Measurements from ENCODE around the gene VASH1. TPM values are rescaled to one million over a fixed set of nuclear protein-coding genes. Genes with fewer than 3 reads are reported as not detected.

Gene VASH1
- total and polyA plus RNA-seq, 2 of the 13 experiments (the other 11 are each of a cell fraction or from before 2014, with no cell fraction given): 0.11 to 0.24 TPM

DNA sequence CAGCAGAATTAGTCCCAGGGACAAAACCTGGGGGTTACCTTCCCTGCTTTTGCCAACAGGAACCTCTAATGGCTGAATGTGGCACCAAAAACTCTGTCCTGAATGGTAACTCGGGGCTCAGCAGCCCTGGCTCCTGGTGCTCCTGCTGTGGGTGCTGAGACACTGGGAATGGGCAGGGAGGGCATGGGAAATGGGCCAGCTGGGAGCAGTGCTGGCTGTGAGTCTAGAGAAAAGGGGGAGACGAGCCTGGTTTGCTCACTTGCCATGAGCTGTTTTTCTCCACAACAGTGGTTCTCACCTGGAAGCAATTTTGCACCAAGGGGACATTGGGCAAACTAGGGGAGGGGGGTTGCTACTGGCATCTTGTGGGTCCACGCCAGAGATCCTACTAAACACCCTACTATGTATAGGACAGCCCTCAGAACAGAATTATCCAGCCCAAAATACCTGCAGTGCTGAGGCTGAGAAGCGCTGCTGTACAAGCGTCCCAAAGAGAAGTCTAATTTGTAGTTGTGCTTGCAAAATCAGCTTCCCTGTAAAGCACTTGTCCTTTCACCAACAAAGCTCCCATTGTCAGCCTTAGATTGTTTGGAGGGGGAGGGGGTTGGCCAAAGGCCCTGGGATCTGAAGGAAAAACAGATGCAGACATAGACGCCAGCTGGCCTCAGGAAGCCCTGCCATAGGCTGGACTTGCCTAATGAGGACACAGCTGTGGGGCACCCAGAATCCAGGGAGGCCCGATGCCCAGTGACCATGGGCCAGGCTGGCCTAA, 68.6 kb downstream of the VASH1 start (continued):
- TF ChIP-seq, protein P1, sequence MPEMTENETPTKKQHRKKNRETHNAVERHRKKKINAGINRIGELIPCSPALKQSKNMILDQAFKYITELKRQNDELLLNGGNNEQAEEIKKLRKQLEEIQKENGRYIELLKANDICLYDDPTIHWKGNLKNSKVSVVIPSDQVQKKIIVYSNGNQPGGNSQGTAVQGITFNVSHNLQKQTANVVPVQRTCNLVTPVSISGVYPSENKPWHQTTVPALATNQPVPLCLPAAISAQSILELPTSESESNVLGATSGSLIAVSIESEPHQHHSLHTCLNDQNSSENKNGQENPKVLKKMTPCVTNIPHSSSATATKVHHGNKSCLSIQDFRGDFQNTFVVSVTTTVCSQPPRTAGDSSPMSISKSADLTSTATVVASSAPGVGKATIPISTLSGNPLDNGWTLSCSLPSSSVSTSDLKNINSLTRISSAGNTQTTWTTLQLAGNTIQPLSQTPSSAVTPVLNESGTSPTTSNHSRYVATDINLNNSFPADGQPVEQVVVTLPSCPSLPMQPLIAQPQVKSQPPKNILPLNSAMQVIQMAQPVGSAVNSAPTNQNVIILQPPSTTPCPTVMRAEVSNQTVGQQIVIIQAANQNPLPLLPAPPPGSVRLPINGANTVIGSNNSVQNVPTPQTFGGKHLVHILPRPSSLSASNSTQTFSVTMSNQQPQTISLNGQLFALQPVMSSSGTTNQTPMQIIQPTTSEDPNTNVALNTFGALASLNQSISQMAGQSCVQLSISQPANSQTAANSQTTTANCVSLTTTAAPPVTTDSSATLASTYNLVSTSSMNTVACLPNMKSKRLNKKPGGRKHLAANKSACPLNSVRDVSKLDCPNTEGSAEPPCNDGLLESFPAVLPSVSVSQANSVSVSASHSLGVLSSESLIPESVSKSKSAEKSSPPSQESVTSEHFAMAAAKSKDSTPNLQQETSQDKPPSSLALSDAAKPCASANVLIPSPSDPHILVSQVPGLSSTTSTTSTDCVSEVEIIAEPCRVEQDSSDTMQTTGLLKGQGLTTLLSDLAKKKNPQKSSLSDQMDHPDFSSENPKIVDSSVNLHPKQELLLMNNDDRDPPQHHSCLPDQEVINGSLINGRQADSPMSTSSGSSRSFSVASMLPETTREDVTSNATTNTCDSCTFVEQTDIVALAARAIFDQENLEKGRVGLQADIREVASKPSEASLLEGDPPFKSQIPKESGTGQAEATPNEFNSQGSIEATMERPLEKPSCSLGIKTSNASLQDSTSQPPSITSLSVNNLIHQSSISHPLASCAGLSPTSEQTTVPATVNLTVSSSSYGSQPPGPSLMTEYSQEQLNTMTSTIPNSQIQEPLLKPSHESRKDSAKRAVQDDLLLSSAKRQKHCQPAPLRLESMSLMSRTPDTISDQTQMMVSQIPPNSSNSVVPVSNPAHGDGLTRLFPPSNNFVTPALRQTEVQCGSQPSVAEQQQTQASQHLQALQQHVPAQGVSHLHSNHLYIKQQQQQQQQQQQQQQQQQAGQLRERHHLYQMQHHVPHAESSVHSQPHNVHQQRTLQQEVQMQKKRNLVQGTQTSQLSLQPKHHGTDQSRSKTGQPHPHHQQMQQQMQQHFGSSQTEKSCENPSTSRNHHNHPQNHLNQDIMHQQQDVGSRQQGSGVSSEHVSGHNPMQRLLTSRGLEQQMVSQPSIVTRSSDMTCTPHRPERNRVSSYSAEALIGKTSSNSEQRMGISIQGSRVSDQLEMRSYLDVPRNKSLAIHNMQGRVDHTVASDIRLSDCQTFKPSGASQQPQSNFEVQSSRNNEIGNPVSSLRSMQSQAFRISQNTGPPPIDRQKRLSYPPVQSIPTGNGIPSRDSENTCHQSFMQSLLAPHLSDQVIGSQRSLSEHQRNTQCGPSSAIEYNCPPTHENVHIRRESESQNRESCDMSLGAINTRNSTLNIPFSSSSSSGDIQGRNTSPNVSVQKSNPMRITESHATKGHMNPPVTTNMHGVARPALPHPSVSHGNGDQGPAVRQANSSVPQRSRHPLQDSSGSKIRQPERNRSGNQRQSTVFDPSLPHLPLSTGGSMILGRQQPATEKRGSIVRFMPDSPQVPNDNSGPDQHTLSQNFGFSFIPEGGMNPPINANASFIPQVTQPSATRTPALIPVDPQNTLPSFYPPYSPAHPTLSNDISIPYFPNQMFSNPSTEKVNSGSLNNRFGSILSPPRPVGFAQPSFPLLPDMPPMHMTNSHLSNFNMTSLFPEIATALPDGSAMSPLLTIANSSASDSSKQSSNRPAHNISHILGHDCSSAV (CRISPR knock-in tag; IDR thresholded peaks at IDR 0.05; ENCODE audit: borderline replicate concordance): no peak
- no peak for TF ChIP-seq POLR2G (IDR thresholded peaks at IDR 0.05; ENCODE audit: low read depth, low read length)
- TF ChIP-seq ZNF777 (CRISPR knock-in tag; IDR thresholded peaks at IDR 0.05): no peak
- TF ChIP-seq CENPT (CRISPR knock-in tag; IDR thresholded peaks at IDR 0.05; ENCODE audit: low read depth): no peak
- no peak for TF ChIP-seq RCOR2 (CRISPR knock-in tag; IDR thresholded peaks at IDR 0.05)
- no peak for TF ChIP-seq SMAD1 (CRISPR knock-in tag; IDR thresholded peaks at IDR 0.05; ENCODE audit: borderline replicate concordance, low read depth)
- TF ChIP-seq, protein P2, sequence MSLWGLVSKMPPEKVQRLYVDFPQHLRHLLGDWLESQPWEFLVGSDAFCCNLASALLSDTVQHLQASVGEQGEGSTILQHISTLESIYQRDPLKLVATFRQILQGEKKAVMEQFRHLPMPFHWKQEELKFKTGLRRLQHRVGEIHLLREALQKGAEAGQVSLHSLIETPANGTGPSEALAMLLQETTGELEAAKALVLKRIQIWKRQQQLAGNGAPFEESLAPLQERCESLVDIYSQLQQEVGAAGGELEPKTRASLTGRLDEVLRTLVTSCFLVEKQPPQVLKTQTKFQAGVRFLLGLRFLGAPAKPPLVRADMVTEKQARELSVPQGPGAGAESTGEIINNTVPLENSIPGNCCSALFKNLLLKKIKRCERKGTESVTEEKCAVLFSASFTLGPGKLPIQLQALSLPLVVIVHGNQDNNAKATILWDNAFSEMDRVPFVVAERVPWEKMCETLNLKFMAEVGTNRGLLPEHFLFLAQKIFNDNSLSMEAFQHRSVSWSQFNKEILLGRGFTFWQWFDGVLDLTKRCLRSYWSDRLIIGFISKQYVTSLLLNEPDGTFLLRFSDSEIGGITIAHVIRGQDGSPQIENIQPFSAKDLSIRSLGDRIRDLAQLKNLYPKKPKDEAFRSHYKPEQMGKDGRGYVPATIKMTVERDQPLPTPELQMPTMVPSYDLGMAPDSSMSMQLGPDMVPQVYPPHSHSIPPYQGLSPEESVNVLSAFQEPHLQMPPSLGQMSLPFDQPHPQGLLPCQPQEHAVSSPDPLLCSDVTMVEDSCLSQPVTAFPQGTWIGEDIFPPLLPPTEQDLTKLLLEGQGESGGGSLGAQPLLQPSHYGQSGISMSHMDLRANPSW (CRISPR knock-in tag; IDR thresholded peaks at IDR 0.05; ENCODE audit: borderline replicate concordance): no peak
- TF ChIP-seq, protein P3, sequence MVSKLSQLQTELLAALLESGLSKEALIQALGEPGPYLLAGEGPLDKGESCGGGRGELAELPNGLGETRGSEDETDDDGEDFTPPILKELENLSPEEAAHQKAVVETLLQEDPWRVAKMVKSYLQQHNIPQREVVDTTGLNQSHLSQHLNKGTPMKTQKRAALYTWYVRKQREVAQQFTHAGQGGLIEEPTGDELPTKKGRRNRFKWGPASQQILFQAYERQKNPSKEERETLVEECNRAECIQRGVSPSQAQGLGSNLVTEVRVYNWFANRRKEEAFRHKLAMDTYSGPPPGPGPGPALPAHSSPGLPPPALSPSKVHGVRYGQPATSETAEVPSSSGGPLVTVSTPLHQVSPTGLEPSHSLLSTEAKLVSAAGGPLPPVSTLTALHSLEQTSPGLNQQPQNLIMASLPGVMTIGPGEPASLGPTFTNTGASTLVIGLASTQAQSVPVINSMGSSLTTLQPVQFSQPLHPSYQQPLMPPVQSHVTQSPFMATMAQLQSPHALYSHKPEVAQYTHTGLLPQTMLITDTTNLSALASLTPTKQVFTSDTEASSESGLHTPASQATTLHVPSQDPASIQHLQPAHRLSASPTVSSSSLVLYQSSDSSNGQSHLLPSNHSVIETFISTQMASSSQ (IDR thresholded peaks at IDR 0.05; ENCODE audit: low read depth): no peak
- TF ChIP-seq, protein P3 (CRISPR knock-in tag; IDR thresholded peaks at IDR 0.05; ENCODE audit: borderline replicate concordance): peak; percentile 40; the same call in 1 of the 2 replicates
- no peak for TF ChIP-seq ZNF605 (CRISPR knock-in tag; IDR thresholded peaks at IDR 0.05)
- TF ChIP-seq GABPA (IDR thresholded peaks at IDR 0.05; ENCODE audit: low read depth, low read length): no peak
- no peak for TF ChIP-seq GABPA (CRISPR knock-in tag; IDR thresholded peaks at IDR 0.05; ENCODE audit: low read depth)
- TF ChIP-seq YEATS4 (CRISPR knock-in tag; IDR thresholded peaks at IDR 0.05; ENCODE audit: borderline replicate concordance): no peak
- no peak for TF ChIP-seq ZNF746 (CRISPR knock-in tag; IDR thresholded peaks at IDR 0.05)
